Activated naive CD8-positive, alpha-beta T cell treated with anti-CD3 and anti-CD28 coated beads, Interleukin-2, amount 50 U/mL, for 16 hours (primary cell): ENCODE results near the gene ALPG.

Source experiments
- DNase-seq: peaks from one replicate; pipeline ENCODE4 v3.0.0-alpha.2; 2020; ENCODE audit warnings: low read depth, low spot score

The ALPG gene

GRCh38 chr2:232457121-232458011 lies 50.7 kb downstream of the ALPG start:
- no peak for DNase-seq

DNA sequence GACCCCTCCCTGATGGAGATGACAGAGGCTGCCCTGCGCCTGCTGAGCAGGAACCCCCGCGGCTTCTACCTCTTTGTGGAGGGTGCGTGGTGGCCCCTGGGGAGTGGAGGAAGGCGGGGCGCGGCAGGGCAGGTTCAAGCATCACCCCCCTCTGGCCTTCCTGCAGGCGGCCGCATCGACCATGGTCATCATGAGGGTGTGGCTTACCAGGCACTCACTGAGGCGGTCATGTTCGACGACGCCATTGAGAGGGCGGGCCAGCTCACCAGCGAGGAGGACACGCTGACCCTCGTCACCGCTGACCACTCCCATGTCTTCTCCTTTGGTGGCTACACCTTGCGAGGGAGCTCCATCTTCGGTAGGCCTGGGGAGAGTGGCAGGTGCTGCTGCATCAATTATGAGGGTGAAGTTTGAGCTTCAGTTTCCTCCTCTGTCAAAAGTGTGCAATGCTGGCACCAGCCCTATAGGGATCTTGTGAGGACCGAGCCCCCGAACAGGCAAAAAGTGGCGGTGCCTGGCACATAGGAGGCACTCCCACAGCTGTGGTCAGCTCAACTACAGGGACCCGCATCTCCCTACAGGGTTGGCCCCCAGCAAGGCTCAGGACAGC lies 51.5 kb downstream of the ALPG start:
- no peak for DNase-seq

DNA sequence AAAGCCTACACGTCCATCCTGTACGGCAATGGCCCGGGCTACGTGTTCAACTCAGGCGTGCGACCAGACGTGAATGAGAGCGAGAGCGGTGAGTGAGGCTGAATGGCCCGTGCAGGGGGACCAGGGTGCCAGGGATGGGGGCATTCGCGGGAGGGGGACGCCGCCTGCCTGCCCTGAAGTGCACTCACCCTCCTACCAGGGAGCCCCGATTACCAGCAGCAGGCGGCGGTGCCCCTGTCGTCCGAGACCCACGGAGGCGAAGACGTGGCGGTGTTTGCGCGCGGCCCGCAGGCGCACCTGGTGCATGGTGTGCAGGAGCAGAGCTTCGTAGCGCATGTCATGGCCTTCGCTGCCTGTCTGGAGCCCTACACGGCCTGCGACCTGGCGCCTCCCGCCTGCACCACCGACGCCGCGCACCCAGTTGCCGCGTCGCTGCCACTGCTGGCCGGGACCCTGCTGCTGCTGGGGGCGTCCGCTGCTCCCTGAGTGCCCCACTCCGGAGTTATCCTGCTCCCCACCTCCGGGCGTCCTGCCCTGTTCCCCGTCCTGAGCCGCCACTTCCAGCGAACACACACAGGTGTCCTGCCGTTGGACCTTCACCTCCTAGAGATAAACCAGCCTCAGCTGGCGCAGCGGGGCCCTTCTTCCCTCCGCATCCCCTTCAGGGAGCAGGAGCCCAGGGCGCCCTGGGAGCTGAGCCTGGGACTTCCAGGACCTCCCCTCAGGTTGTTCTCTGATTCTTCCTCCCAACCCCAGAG lies 52.2 kb downstream of the ALPG start:
- DNase-seq: no peak

GRCh38 chr2:232459419-232460035 lies 52.9 kb downstream of the ALPG start:
- no peak for DNase-seq

GRCh38 chr2:232460171-232460570 lies 53.5 kb downstream of the ALPG start:
- DNase-seq: no peak
